HL-60 (cell line): Measurements from ENCODE around the gene HIP1.
"Not testable (repeated sequence)": the region's sequence is repeated elsewhere in the genome, so short reads cannot be mapped to it uniquely, and the experiment has no call there.

ENCODE experiments used
- DNase-seq, 2 experiments: peaks; one replicate each; pipeline ENCODE4 v3.0.0-alpha.2; 2010 to 2020; ENCODE audit warnings: low read depth in 1 of 2, low spot score in 1 of 2
- H3K27ac ChIP-seq: fragments of 250-450 bp; sonication (Bioruptor Pico); replicated peaks from 2 replicates; pipeline ENCODE4 v1.5.1; 2020; ENCODE audit warnings: mild to moderate bottlenecking, moderate library complexity
- H3K27me3 ChIP-seq: fragments of 250-450 bp; sonication (Bioruptor Pico); 2 replicates; pipeline ENCODE4 v1.5.1; 2021; ENCODE audit warnings: mild to moderate bottlenecking, moderate library complexity; ENCODE audit not compliant: insufficient read depth, poor library complexity, severe bottlenecking
- H3K4me3 ChIP-seq: replicated peaks from 2 replicates; pipeline ENCODE4 v1.5.1; 2011; ENCODE audit warnings: mild to moderate bottlenecking, control low read depth, low read length; ENCODE audit not compliant: insufficient read depth
- GABPA ChIP-seq: IDR thresholded peaks from 2 replicates; pipeline ENCODE4 v1.6.1; 2012; ENCODE audit warnings: low read depth
- POLR2AphosphoS5 ChIP-seq: IDR thresholded peaks from 2 replicates; pipeline ENCODE4 v1.6.1; 2012; ENCODE audit warnings: low read depth
- SPI1 ChIP-seq: IDR thresholded peaks from 2 replicates; pipeline ENCODE4 v1.6.1; 2012; ENCODE audit warnings: low read depth, mild to moderate bottlenecking, borderline replicate concordance
- TF ChIP-seq, protein P1 (sequence below): IDR thresholded peaks from one replicate; pipeline ENCODE4 v1.5.1; 2011; ENCODE audit warnings: low read length, control low read depth, inconsistent platforms; ENCODE audit not compliant: insufficient read depth
- TF ChIP-seq, protein P2 (sequence below): IDR thresholded peaks from 2 replicates; pipeline ENCODE4 v1.6.1; 2012; ENCODE audit warnings: low read depth; ENCODE audit not compliant: insufficient replicate concordance

HIP1 gene

DNA sequence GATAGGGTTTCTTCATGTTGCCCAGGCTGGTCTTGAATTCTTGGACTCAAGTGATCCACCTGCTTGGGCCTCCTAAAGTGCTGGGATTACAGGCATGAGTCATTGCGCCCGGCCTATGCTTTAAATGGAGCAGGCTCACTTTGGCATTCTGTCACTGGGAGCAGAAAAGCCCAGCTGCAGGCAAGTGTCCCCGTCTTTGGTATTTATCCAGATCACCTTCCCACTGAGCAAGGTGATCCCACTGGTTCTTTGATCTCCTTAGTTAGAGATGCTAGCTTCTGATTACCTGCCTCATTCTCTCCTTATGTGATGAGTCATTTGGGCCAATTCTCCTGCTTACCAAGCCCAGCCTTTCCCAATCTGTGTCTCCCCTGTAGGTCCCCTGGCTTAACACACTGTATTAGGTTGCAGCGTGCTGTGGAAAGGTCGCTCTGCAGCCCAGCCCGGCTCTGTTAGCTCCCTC, 207.4 kb downstream of the HIP1 start:
- no peaks in the 10 kb centered on the region for H3K27me3 ChIP-seq
- no peak for DNase-seq
- TF ChIP-seq, protein P1, sequence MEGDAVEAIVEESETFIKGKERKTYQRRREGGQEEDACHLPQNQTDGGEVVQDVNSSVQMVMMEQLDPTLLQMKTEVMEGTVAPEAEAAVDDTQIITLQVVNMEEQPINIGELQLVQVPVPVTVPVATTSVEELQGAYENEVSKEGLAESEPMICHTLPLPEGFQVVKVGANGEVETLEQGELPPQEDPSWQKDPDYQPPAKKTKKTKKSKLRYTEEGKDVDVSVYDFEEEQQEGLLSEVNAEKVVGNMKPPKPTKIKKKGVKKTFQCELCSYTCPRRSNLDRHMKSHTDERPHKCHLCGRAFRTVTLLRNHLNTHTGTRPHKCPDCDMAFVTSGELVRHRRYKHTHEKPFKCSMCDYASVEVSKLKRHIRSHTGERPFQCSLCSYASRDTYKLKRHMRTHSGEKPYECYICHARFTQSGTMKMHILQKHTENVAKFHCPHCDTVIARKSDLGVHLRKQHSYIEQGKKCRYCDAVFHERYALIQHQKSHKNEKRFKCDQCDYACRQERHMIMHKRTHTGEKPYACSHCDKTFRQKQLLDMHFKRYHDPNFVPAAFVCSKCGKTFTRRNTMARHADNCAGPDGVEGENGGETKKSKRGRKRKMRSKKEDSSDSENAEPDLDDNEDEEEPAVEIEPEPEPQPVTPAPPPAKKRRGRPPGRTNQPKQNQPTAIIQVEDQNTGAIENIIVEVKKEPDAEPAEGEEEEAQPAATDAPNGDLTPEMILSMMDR = no peak
- no peak for TF ChIP-seq SPI1
- TF ChIP-seq GABPA = no peak
- TF ChIP-seq POLR2AphosphoS5 = no peak
- TF ChIP-seq, protein P2, sequence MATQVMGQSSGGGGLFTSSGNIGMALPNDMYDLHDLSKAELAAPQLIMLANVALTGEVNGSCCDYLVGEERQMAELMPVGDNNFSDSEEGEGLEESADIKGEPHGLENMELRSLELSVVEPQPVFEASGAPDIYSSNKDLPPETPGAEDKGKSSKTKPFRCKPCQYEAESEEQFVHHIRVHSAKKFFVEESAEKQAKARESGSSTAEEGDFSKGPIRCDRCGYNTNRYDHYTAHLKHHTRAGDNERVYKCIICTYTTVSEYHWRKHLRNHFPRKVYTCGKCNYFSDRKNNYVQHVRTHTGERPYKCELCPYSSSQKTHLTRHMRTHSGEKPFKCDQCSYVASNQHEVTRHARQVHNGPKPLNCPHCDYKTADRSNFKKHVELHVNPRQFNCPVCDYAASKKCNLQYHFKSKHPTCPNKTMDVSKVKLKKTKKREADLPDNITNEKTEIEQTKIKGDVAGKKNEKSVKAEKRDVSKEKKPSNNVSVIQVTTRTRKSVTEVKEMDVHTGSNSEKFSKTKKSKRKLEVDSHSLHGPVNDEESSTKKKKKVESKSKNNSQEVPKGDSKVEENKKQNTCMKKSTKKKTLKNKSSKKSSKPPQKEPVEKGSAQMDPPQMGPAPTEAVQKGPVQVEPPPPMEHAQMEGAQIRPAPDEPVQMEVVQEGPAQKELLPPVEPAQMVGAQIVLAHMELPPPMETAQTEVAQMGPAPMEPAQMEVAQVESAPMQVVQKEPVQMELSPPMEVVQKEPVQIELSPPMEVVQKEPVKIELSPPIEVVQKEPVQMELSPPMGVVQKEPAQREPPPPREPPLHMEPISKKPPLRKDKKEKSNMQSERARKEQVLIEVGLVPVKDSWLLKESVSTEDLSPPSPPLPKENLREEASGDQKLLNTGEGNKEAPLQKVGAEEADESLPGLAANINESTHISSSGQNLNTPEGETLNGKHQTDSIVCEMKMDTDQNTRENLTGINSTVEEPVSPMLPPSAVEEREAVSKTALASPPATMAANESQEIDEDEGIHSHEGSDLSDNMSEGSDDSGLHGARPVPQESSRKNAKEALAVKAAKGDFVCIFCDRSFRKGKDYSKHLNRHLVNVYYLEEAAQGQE = no peak
- H3K27ac ChIP-seq = no peak overlapping the region
- no peak overlapping the region for H3K4me3 ChIP-seq

DNA sequence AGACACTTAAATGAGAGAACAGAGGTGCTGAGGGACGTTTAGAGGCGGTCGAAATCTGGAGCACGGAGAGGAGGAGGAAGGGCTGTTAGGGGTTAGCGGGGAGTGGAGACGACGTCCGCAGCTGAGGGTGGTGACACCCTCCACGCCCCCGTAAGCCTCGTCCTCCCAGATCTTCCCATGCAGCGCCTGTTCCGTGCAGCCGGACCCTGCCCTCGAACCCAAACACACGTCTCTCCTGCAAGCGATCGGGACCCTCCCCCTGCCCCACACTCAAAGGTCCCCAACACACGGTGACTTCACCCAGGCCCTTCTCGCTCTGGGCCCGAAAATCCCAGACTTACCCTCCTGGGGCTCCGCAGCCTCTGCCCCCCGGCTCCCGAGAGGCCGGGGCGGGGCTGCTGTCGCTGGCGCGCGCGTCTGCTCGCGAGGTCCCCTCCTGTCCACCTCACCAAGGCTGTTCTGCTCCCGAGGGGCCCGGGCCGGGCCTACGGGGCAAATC, 211.5 kb downstream of the HIP1 start:
- DNase-seq = peak in 1 of 2 experiments; percentile 12
- H3K27me3 ChIP-seq = not testable (repeated sequence)
- Histone ChIP-seq H3K4me3 (peak overlapping the region; percentile 87), H3K27ac (peak overlapping the region; percentile 73)

DNA sequence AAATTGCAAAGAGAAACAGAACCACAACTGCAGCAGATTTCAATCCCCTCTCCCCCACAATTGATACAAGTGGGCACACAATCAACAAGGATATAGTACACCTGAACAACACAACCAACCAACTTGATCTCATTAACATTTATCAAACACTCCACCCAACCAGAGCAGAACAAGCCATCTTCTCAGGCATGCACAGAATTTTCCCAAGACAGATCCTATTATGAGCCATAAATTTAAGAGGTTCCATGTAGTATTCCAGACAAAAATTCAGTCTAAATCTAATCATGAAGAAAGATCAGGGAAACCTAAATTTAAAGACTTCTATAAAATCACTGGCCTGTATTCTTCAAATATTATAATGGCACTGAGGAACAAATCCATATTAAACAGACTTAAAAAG, 217.0 kb downstream of the HIP1 start:
- not testable (repeated sequence) for H3K4me3 ChIP-seq, DNase-seq, H3K27me3 ChIP-seq, H3K27ac ChIP-seq

DNA sequence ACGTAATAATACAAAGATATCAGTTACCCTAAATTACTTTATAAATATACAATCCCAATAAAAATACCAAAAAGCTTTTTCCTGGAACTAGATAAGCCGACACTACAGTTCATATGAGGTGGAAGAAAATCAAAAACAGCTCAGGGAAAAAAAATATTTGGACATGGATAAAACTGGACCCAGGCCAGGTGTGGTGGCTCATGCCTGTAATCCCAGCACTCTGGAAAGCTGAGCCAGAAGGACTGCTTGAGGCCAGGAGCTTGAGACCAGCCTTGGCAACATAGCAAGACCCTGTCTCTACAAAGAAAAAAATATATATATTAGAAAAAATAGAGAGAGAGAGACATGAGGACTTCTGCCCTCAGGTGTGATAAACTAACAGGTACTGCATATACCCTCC, 219.9 kb downstream of the HIP1 start:
- not testable (repeated sequence) for H3K4me3 ChIP-seq, DNase-seq, H3K27me3 ChIP-seq, H3K27ac ChIP-seq

DNA sequence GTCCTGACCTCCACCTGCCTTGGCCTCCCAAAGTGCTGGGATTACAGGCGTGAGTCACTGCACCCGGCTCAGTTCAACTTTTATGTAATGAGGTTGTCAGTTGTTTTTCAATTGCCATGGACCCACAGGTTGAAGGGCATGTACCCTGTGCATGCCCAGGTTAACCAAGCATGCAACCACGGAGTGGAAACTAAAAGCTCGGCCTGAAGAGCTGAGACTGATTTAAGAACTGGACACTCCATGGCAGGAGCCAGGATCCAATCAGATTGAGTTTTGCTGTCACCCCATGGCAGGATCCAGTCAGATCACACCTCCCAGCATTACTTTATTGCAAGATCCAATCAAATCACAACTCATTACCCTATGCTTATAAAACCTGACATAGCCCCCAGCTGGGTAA, 229.7 kb downstream of the HIP1 start:
- not testable (repeated sequence) for H3K4me3 ChIP-seq, H3K27me3 ChIP-seq, DNase-seq, H3K27ac ChIP-seq

DNA sequence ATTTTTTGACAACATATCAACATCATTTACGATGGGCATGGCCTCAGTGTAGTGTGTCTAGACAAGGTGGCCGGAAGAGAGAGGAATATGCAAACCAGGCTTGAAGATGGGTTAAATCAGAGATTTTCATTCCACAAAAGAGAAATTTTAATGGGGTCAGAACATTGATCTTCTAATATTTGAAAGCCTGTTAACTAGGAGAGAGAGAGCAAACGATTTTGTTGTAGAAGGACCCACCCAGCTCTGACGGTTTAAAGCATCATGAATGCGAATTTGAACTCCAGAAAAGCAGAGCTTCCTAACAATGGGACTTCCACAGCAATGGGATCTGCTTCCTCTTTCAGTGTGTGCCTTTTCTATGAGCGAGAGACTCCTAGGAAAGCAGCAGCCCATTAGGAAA, 246.7 kb downstream of the HIP1 start, which contains the start of gene SPDYE5:
Gene SPDYE5, plus strand, starts transcription at position 301 of the 400 bp plus-strand sequence. CDS start 1,728 bp downstream, outside the sequence.
- not testable (repeated sequence) for H3K4me3 ChIP-seq, H3K27ac ChIP-seq, DNase-seq, H3K27me3 ChIP-seq

DNA sequence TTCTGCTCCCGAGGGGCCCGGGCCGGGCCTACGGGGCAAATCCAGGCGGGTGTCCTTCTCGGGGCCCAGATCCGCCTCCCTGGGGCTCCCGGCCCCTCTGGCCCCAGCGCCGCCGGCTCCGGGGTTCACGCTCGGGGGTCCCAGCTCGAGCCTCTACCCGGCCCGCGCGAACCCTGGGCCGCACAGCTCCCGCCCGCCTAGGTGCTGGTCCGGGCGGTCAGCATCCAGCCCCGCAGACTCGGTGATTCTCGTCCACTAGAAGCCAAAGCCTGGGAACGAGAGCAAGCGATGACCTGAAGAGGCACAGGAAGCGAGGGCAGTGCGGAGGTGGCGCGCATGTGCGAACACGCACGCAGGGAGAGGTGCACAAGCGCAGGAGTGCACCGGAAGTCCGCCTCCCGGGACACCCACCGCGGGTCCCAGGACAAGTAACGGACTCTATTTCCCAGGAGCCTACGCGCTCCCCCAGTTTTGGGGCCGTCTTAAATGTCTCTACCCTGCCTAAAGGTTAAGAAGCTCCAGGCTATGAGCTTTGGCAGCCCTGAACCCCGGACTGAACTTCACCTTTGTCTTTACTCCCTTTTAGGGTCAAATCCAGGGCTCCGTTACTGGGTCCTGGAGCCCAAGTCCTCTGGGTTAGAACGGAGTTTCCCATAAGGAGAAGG, 252.6 kb downstream of the HIP1 start, which contains the start of gene POM121C:
Gene POM121C, minus strand, starts transcription at position 321 of the 665 bp plus-strand sequence. CDS start 44,803 bp downstream, outside the sequence.
- peak within 1 kb of the TSS; percentile 87 for H3K27ac ChIP-seq
- TF ChIP-seq GABPA (peak; percentile 78), POLR2AphosphoS5 (peak; percentile 85)
- H3K27me3 ChIP-seq = not testable (repeated sequence)
- peak within 1 kb of the TSS; percentile 71 for H3K4me3 ChIP-seq
- peak; percentile 85 to 94 for DNase-seq

DNA sequence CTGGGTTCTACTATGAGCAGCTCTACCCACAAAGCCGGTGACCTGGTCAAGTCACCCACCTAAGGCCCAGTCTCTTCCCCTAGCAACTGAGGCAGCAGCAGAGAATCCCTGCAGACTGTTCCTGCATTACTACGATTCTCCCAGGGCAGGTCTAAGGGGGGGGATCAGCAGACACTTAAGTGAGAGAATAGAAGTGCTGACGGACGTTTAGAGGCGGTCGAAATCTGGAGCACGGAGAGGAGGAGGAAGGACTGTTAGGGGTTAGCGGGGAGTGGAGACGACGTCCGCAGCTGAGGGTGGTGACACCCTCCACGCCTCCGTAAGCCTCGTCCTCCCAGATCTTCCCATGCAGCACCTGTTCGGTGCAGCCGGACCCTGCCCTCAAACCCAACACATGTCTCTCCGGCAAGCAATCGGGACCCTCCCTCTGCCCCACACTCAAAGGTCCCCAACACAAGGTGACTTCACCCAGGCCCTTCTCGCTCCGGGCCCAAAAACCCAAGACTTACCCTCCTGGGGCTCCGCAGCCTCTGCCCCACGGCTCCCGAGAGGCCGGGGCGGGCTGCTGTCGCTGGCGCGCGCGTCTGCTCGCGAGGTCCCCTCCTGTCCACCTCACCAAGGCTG, 253.3 kb downstream of the HIP1 start:
- not testable (repeated sequence) for H3K27me3 ChIP-seq
- peak in 1 of 2 experiments; percentile 9 for DNase-seq
- Histone ChIP-seq H3K4me3 (peak overlapping the region; percentile 71), H3K27ac (peak overlapping the region; percentile 87)
